PFSK-1 (cell line): Measurements from ENCODE around the gene CTSL.

Experiments used
- FOXP2 ChIP-seq: optimal IDR thresholded peaks from 2 replicates; pipeline ENCODE3; 2011; ENCODE audit warnings: borderline replicate concordance, control low read depth, inconsistent platforms; ENCODE audit not compliant: insufficient read depth; ENCODE audit errors: extremely low read length, extremely low read depth
- POLR2AphosphoS5 ChIP-seq: IDR thresholded peaks from 2 replicates; pipeline ENCODE4 v1.6.1; 2012; ENCODE audit warnings: low read depth, mild to moderate bottlenecking, control low read depth, low read length, moderate library complexity
- SIN3A ChIP-seq: IDR thresholded peaks from 2 replicates; pipeline ENCODE4 v1.6.1; 2012; ENCODE audit warnings: mild to moderate bottlenecking, low read length, moderate library complexity, borderline replicate concordance; ENCODE audit not compliant: insufficient read depth
- TAF1 ChIP-seq: IDR thresholded peaks from 2 replicates; pipeline ENCODE4 v1.6.1; 2012; ENCODE audit warnings: low read length, control low read depth, borderline replicate concordance; ENCODE audit not compliant: insufficient read depth
- TF ChIP-seq, protein P1 (sequence below), 2 experiments: IDR thresholded peaks; 2 replicates each; pipeline versions ENCODE4 v1.6.1 to v1.8.0; 2011 to 2012; ENCODE audit warnings: low read depth in 2 of 2, low read length in 2 of 2, control low read depth in 1 of 2, inconsistent platforms in 1 of 2, mild to moderate bottlenecking in 1 of 2, moderate library complexity in 1 of 2; ENCODE audit not compliant: insufficient read depth in 1 of 2

The CTSL gene

DNA sequence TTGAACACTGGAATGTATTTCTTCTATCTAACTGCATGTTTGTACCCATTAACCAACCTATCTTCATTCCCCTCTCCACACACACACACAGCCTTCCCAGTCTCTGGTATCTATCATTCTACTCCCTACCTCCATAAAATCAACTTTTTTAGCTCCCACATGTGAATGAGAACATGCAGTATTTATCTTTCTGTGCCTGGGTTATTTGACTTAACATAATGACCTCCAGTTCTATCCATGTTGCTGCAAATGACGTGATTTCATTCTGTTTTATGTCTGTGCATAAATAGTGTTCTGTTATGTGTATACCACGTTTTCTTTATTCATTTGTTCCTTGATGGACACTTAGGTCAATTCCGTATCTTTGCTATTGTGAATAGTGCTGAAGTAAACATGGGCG lies 38.7 kb upstream of the CTSL start:
- TF ChIP-seq POLR2AphosphoS5 (no peak), FOXP2 (no peak), TAF1 (no peak), SIN3A (no peak)
- TF ChIP-seq, protein P1, sequence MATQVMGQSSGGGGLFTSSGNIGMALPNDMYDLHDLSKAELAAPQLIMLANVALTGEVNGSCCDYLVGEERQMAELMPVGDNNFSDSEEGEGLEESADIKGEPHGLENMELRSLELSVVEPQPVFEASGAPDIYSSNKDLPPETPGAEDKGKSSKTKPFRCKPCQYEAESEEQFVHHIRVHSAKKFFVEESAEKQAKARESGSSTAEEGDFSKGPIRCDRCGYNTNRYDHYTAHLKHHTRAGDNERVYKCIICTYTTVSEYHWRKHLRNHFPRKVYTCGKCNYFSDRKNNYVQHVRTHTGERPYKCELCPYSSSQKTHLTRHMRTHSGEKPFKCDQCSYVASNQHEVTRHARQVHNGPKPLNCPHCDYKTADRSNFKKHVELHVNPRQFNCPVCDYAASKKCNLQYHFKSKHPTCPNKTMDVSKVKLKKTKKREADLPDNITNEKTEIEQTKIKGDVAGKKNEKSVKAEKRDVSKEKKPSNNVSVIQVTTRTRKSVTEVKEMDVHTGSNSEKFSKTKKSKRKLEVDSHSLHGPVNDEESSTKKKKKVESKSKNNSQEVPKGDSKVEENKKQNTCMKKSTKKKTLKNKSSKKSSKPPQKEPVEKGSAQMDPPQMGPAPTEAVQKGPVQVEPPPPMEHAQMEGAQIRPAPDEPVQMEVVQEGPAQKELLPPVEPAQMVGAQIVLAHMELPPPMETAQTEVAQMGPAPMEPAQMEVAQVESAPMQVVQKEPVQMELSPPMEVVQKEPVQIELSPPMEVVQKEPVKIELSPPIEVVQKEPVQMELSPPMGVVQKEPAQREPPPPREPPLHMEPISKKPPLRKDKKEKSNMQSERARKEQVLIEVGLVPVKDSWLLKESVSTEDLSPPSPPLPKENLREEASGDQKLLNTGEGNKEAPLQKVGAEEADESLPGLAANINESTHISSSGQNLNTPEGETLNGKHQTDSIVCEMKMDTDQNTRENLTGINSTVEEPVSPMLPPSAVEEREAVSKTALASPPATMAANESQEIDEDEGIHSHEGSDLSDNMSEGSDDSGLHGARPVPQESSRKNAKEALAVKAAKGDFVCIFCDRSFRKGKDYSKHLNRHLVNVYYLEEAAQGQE (IDR thresholded peaks at IDR 0.05; ENCODE audit: insufficient read depth in 1 of 2, low read depth in 2 of 2, low read length in 2 of 2): no peak

DNA sequence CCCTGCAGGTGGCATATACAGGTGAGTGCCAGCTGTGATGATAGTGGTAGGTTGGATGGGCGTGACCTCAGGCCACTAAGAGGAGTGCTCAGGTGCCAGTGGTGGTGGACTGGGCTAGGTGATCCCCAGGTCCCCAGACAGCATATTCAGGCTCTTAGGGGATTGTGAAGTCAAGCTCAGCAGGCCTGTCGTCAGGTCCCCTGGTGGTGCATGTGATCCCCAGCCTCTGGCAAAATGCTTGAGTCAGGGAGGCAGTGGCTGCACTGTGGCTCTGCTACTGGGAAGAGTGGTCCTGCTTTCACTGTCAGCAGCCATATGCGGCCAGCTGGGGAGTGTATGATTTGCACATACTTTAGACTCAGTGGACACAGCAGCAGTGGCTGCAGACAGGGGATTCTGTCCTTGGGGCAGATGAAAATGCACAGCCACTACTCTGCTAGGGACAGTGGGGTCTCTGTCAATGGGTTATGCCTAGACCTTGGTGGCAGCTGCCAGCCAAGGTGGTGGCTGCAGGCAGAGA lies 31.6 kb upstream of the CTSL start:
- TF ChIP-seq, protein P1 (IDR thresholded peaks at IDR 0.05; ENCODE audit: insufficient read depth in 1 of 2, low read depth in 2 of 2, low read length in 2 of 2): no peak
- TF ChIP-seq SIN3A (no peak), POLR2AphosphoS5 (no peak), TAF1 (no peak), FOXP2 (no peak)

DNA sequence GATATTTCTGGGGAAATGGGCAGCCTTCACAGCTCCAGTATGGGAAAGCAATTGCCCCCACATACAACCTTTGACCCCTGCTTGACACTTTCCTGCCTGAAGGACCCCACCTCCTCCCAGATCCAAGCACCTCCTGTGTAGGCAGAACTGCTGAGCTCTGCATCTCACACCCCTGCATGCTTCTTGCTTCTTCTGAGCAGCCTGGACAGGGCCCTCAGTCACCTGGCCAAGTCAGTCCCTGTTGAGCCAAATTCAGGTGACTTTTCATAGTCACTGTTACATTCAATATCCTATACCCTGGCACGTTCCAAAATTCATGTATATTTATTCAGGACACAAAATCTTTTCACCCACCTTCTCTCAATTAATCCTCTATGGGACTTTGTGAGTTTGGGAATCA lies 30.4 kb upstream of the CTSL start:
- no peak for TF ChIP-seq POLR2AphosphoS5
- TF ChIP-seq FOXP2: no peak
- TF ChIP-seq, protein P1 (IDR thresholded peaks at IDR 0.05; ENCODE audit: insufficient read depth in 1 of 2, low read depth in 2 of 2, low read length in 2 of 2): no peak

DNA sequence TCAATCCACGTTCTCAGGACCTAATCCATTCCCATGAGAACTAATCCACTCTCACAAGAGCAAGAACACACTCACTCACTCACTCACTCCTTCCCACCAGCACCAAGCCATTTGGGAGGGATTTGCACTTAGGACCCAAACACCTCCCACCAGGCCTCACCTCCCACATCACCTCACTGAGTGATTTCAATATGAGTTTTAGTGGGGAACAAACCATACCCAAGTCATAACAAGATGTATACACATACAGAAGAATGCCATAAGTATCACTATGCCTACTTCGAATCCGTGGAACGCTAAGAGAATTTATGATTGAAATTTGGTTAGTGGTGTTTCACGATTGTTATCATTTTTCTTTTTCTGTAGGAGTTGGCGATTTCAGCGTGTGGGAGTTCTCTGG lies 29.3 kb upstream of the CTSL start:
- no peak for TF ChIP-seq TAF1
- no peak for TF ChIP-seq FOXP2

DNA sequence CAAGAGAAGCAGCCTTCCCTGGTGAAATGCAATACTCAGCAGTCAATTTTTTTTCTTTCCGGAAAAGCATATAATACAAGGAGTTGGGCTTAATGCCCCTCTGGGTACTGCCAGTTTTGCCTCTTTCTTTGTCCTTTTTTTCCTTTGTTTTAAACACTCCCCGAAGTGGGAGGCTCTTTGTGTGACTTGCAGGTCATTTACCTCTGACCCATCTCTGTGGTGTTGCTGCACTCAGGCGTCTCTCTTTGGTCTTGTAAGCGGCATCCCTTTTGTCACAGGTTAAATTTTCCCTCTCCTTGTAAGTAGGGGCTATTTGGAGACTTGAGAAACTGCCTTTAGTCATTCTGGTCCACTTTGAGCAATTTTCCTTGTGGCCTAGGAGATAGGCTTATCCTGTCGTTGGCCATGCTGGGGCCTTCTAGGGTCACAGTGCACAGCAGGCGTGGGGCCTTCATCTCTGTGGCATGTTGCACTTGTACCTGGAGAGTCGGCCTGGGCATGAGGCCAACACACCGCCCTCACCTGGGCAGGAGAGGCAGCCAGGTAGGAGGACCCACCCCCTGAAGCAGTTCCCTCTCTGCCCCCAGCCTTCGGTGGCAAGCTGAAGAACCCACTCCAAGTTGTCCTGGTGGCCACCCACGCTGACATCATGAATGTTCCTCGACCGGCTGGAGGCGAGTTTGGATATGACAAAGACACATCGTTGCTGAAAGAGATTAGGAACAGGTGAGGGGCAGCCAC lies 27.7 kb upstream of the CTSL start:
- TF ChIP-seq SIN3A: no peak
- no peak for TF ChIP-seq POLR2AphosphoS5
- TF ChIP-seq, protein P1 (IDR thresholded peaks at IDR 0.05; ENCODE audit: insufficient read depth in 1 of 2, low read depth in 2 of 2, low read length in 2 of 2): no peak
- TF ChIP-seq FOXP2: no peak
- TF ChIP-seq TAF1: no peak
